Type B pancreatic cell (in vitro differentiated cells): ENCODE data around the gene CLEC3B. TPM values are rescaled to one million over a fixed set of nuclear protein-coding genes. Genes with fewer than 3 reads are reported as not detected.
"Not testable (repeated sequence)": the region's sequence is repeated elsewhere in the genome, so short reads cannot be mapped to it uniquely, and the experiment has no call there.

Source experiments
- DNase-seq: peaks from one replicate; pipeline ENCODE4 v3.0.0; 2021; ENCODE audit warnings: mixed read lengths; ENCODE audit not compliant: unreplicated experiment; ENCODE audit errors: extremely low spot score
- H3K27ac Mint-ChIP-seq: 2 replicates; pipeline ENCODE4 v1.8.0; 2021; ENCODE audit warnings: mild to moderate bottlenecking, mixed read lengths
- H3K27me3 Mint-ChIP-seq: 2 replicates; pipeline ENCODE4 v1.8.0; 2021; ENCODE audit warnings: mixed read lengths
- H3K36me3 Mint-ChIP-seq: 2 replicates; pipeline ENCODE4 v1.8.0; 2021; ENCODE audit warnings: mixed read lengths
- H3K4me1 Mint-ChIP-seq: one replicate; pipeline ENCODE4 v1.8.0; 2021; ENCODE audit warnings: mixed read lengths; ENCODE audit not compliant: unreplicated experiment
- H3K4me3 Mint-ChIP-seq: 2 replicates; pipeline ENCODE4 v1.8.0; 2021; ENCODE audit warnings: mild to moderate bottlenecking, mixed read lengths
- H3K9me3 Mint-ChIP-seq: 2 replicates; pipeline ENCODE4 v1.8.0; 2021; ENCODE audit warnings: mixed read lengths
- CTCF ChIP-seq: fragments of 200-600 bp; sonication (generic); conservative IDR thresholded peaks from 2 replicates; pipeline ENCODE4 v1.5.0; 2021; ENCODE audit warnings: antibody characterized with exemption, mild to moderate bottlenecking
- total RNA-seq: library from RNA; stranded (reverse); gene quantifications from 2 replicates; pipeline ENCODE4 v1.2.1, GENCODE V29; 2021; ENCODE audit warnings: low replicate concordance

The CLEC3B gene
- total RNA-seq, 1 donor from 2014 or later, result 1.2 TPM

DNA sequence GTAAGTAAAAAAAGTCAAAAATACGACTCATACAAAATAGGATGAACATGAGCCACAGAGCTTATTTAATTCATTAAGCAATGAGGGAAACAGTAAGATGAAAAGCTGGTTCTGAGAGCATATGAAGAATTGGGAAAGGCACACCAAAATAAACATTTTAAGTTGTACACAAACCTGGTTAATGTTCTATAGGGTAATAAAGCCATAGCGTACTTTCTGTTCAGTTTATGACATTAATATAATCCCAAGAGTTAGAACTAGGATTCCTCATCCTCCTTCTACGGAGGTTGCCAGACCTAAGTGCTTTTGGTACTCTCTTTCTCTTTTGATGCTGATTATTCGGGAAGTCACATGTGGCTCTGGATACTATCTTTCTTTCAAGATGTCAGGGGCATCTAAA is 41.4 kb downstream of the CLEC3B start:
- no peak for TF ChIP-seq CTCF
- Mint-ChIP-seq H3K9me3 (no peaks in the 10 kb centered on the region), H3K27me3 (no peaks in the 10 kb centered on the region), H3K27ac (no peak overlapping the region), H3K36me3 (no peaks in the 10 kb centered on the region), H3K4me3 (no peak overlapping the region), H3K4me1 (no peaks in the 10 kb centered on the region)
- DNase-seq, result no peak

DNA sequence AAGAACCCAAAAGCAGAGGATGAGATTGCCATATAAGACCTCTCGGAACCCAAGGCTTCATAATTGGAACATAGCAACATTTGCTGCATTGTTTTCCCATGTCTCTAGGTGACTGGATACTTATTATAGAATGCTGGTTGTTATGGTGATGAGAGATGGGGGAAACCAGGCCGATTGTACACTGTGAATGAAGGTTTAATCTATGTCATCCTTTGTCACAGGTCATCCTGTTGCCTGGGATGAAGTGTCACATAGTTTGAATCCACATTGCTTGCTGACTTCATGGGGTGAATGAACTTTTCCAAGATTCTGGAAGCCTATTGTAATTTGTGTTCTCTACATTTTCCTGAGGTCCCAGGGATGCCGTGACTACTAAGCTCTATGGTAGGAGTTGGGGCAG is 41.8 kb downstream of the CLEC3B start:
- Mint-ChIP-seq H3K4me1 (no peaks in the 10 kb centered on the region), H3K27ac (no peak overlapping the region), H3K9me3 (no peaks in the 10 kb centered on the region), H3K27me3 (no peaks in the 10 kb centered on the region), H3K36me3 (no peaks in the 10 kb centered on the region), H3K4me3 (no peak overlapping the region)
- no peak for DNase-seq
- no peak for TF ChIP-seq CTCF

GRCh38 chr3:45071075-45071474 is 45.0 kb downstream of the CLEC3B start:
- no peaks in the 10 kb centered on the region for H3K4me1 Mint-ChIP-seq

GRCh38 chr3:45075821-45076625 is 49.9 kb downstream of the CLEC3B start:
- no peaks in the 10 kb centered on the region for H3K27me3 Mint-ChIP-seq
- H3K4me1 Mint-ChIP-seq, result no peaks in the 10 kb centered on the region
- no peak for TF ChIP-seq CTCF
- H3K9me3 Mint-ChIP-seq, result no peaks in the 10 kb centered on the region
- DNase-seq, result no peak
- no peak overlapping the region for H3K4me3 Mint-ChIP-seq
- H3K27ac Mint-ChIP-seq, result no peak overlapping the region
- no peaks in the 10 kb centered on the region for H3K36me3 Mint-ChIP-seq

More at GRCh38 chr3:45071075-45071474, 45.0 kb downstream of the CLEC3B start:
- no peak for TF ChIP-seq CTCF
- Mint-ChIP-seq H3K27ac (no peak overlapping the region), H3K4me3 (no peak overlapping the region), H3K9me3 (no peaks in the 10 kb centered on the region), H3K27me3 (no peaks in the 10 kb centered on the region), H3K36me3 (no peaks in the 10 kb centered on the region)
- no peak for DNase-seq

GRCh38 chr3:45078256-45078655 is 52.2 kb downstream of the CLEC3B start:
- not testable (repeated sequence) for H3K36me3 Mint-ChIP-seq, H3K9me3 Mint-ChIP-seq, H3K27ac Mint-ChIP-seq, H3K4me1 Mint-ChIP-seq, DNase-seq, H3K27me3 Mint-ChIP-seq, H3K4me3 Mint-ChIP-seq

GRCh38 chr3:45078910-45079522 is 52.9 kb downstream of the CLEC3B start:
- DNase-seq, result no peak
- Mint-ChIP-seq H3K27ac (peak overlapping the region; percentile 39), H3K4me1 (no peaks in the 10 kb centered on the region), H3K4me3 (no peak overlapping the region), H3K9me3 (no peaks in the 10 kb centered on the region), H3K27me3 (no peaks in the 10 kb centered on the region), H3K36me3 (no peaks in the 10 kb centered on the region)
- peak; percentile 24 for TF ChIP-seq CTCF
